CD4-positive, alpha-beta T cell treated with Interleukin-6 for 4 hours (primary cell): ENCODE results near the gene HSPBP1.
"Not testable (repeated sequence)": the region's sequence is repeated elsewhere in the genome, so short reads cannot be mapped to it uniquely, and the experiment has no call there.

Experiments
- DNase-seq: peaks from one replicate; pipeline ENCODE4 v3.0.0-alpha.2; 2020; ENCODE audit warnings: mixed read lengths

The HSPBP1 gene

GRCh38 chr19:55279770-55280643 lies at the start of gene HSPBP1:
Gene HSPBP1, minus strand, starts transcription at chr19:55280110. Its CDS starts 502 bp downstream, at chr19:55279608.
- peak; percentile 93 for DNase-seq

GRCh38 chr19:55328774-55329318 lies 48.9 kb upstream of the HSPBP1 start:
- DNase-seq, result not testable (repeated sequence)

- DNase-seq, result no peak
Measured at GRCh38 chr19:55325172-55325571, 45.3 kb upstream of the HSPBP1 start, which contains the start of gene TMEM150B. Gene TMEM150B, minus strand, starts transcription at chr19:55325341. Its CDS starts 4,305 bp downstream, at chr19:55321036.

GRCh38 chr19:55324662-55325061 lies 44.8 kb upstream of the HSPBP1 start:
- DNase-seq, result no peak

GRCh38 chr19:55322204-55322885 lies 42.4 kb upstream of the HSPBP1 start:
- no peak for DNase-seq

- no peak for DNase-seq
Measured at GRCh38 chr19:55321466-55322137, 41.7 kb upstream of the HSPBP1 start.

GRCh38 chr19:55320844-55321419 lies 41.0 kb upstream of the HSPBP1 start:
- DNase-seq, result no peak

GRCh38 chr19:55319785-55320184 lies 39.9 kb upstream of the HSPBP1 start:
- DNase-seq, result no peak

- no peak for DNase-seq
Measured at GRCh38 chr19:55316646-55317045, 36.7 kb upstream of the HSPBP1 start.

- no peak for DNase-seq
Measured at GRCh38 chr19:55315956-55316525, 36.1 kb upstream of the HSPBP1 start.

GRCh38 chr19:55314396-55314795 lies 34.5 kb upstream of the HSPBP1 start:
- DNase-seq, result no peak

GRCh38 chr19:55312621-55313512 lies 33.0 kb upstream of the HSPBP1 start:
- DNase-seq, result no peak

GRCh38 chr19:55311797-55312196 lies 31.9 kb upstream of the HSPBP1 start:
- no peak for DNase-seq

- DNase-seq, result no peak
Measured at GRCh38 chr19:55311397-55311796, 31.5 kb upstream of the HSPBP1 start.

GRCh38 chr19:55310498-55310897 lies 30.6 kb upstream of the HSPBP1 start:
- no peak for DNase-seq

- no peak for DNase-seq
Measured at GRCh38 chr19:55309448-55309847, 29.5 kb upstream of the HSPBP1 start.

GRCh38 chr19:55308281-55308680 lies 28.4 kb upstream of the HSPBP1 start:
- DNase-seq, result no peak

GRCh38 chr19:55306712-55307111 lies 26.8 kb upstream of the HSPBP1 start:
- no peak for DNase-seq

GRCh38 chr19:55305983-55306562 lies 26.2 kb upstream of the HSPBP1 start:
- DNase-seq, result no peak

- DNase-seq, result peak; percentile 62
Measured at GRCh38 chr19:55305491-55305890, 25.6 kb upstream of the HSPBP1 start.

GRCh38 chr19:55304980-55305379 lies 25.1 kb upstream of the HSPBP1 start:
- no peak for DNase-seq
